ENCODE data around the gene MOGAT1. TPM values are rescaled to one million over a fixed set of nuclear protein-coding genes. Genes with fewer than 3 reads are reported as not detected.

MOGAT1 gene
- total and polyA plus RNA-seq, 2 of the 8 experiments (the other 6 are each of a cell fraction or from before 2014, with no cell fraction given), result 0.11 to 0.67 TPM

GRCh38 chr2:222637067-222637466 lies 34.4 kb upstream of the MOGAT1 start (continued):
- TF ChIP-seq RNF2 (IDR thresholded peaks at IDR 0.05; ENCODE audit: borderline replicate concordance, low read depth, low read length, missing control alignments, poor library complexity, severe bottlenecking), result no peak
- TF ChIP-seq YY1 (IDR thresholded peaks at IDR 0.05; ENCODE audit: low read depth, low read length), result no peak
